Adrenal gland (tissue), 12 donors: ENCODE results near the gene TCF4. TPM values are rescaled to one million over a fixed set of nuclear protein-coding genes. Genes with fewer than 3 reads are reported as not detected.

Experiments used
- DNase-seq, 7 donors: peaks; one replicate each; pipeline ENCODE4 v3.0.0-alpha.2; 2019 to 2020
- H3K27ac ChIP-seq, 5 donors: fragments of 200-600 bp; sonication (generic) in 4 of 5; 1 replicate in 3 of 5; 2 replicates in 2 of 5; pipeline versions ENCODE4 v1.5.1 to v1.8.0; 2016 to 2020; ENCODE audit warnings: mild to moderate bottlenecking in 1 of 5
- H3K27me3 ChIP-seq: fragments of 200-600 bp; 2 replicates; pipeline ENCODE4 v1.8.0; 2021
- H3K36me3 ChIP-seq, 2 donors: fragments of 200-600 bp; replicated peaks in 1 of 2; 1 replicate in 1 of 2; 2 replicates in 1 of 2; pipeline versions ENCODE4 v1.5.1 to v1.8.0; 2018 to 2022
- H3K4me1 ChIP-seq, 2 donors: fragments of 200-600 bp; replicated peaks in 1 of 2; 1 replicate in 1 of 2; 2 replicates in 1 of 2; pipeline versions ENCODE4 v1.5.1 to v1.8.0; 2018 to 2021
- H3K4me3 ChIP-seq, 4 donors: fragments of 200-600 bp; sonication (generic) in 3 of 4; one replicate each; pipeline ENCODE4 v1.5.1; 2016 to 2018
- H3K9me3 ChIP-seq, 3 donors: fragments of 200-600 bp; sonication (generic) in 1 of 3; replicated peaks in 1 of 3; 1 replicate in 2 of 3; 2 replicates in 1 of 3; pipeline versions ENCODE4 v1.5.1 to v1.8.0; 2016 to 2021
- CTCF ChIP-seq, 6 experiments: fragments of 450-650 bp in 4 of 6; fragments of 200-600 bp in 2 of 6; sonication (generic) in 1 of 6; IDR thresholded peaks; 1 replicate in 5 of 6; 2 replicates in 1 of 6; pipeline versions ENCODE4 v1.5.1 to v1.8.0; 2016 to 2021; ENCODE audit warnings: antibody characterized with exemption in 6 of 6, mild to moderate bottlenecking in 2 of 6, moderate library complexity in 1 of 6
- POLR2A ChIP-seq, 2 donors: fragments of 450-650 bp; IDR thresholded peaks; one replicate each; pipeline ENCODE4 v1.6.1; 2017; ENCODE audit warnings: antibody characterized with exemption in 2 of 2, mild to moderate bottlenecking in 2 of 2, moderate library complexity in 1 of 2
- WGBS, 4 donors: extraction: QIAGEN DNeasy Blood & Tissue Kit in 2 of 4; methylation state at CpG; one replicate each; pipeline versions ENCODE4 v1.1.5 to v1.1.7; 2013 to 2017; 5-methylcytosine and 5-hydroxymethylcytosine counted together
- intact Hi-C, 2 donors: fragments of 100-400 bp; cut with DNase I; formaldehyde crosslinking; loops; one replicate each; pipeline versions ENCODE4 v1.14.1 to v1.15.0; 2022 to 2023
- microRNA-seq, 3 donors: library from miRNA; unstranded; fragments of <30 nt; microRNA quantifications; one replicate each; pipeline ENCODE4, GENCODE V29; 2017 to 2020
- polyA plus RNA-seq, 3 donors: library from polyadenylated mRNA; stranded (reverse); fragments of 200-250 nt in 2 of 3; fragments of 350-450 nt in 1 of 3; fragmentation: Illumina TruSeq in 1 of 3; extraction: RNeasy Lipid Tissue Mini Kit (QIAGEN cat#74804) in 1 of 3; gene quantifications; one replicate each; pipeline ENCODE4 v1.2.3, GENCODE V29; 2013 to 2014
- small RNA-seq, 2 donors: library from RNA; depleted of rRNA; stranded (forward); fragments of <200 nt; gene quantifications; one replicate each; pipeline ENCODE3, GENCODE V24; 2016
- total RNA-seq, 9 donors: library from RNA; depleted of rRNA in 4 of 9; stranded (reverse); fragments of >200 nt in 4 of 9; fragments of 120-200 nt in 1 of 9; fragmentation: NEBNext Ultra II Directional in 1 of 9; extraction: Animal tissue kit (Norgen Biotek cat#: 25700) in 1 of 9; gene quantifications; one replicate each; pipeline versions ENCODE4 v1.1.0 to v1.2.4, GENCODE V29; 2013 to 2023
- donor health status: healthy with polysubstance abuse.
- donor health status: Bipolar disorder and iron deficiency.
- donor health status: DM: yes; HTN: yes; CAD: no.
- donor health status: DM: no; HTN: no; CAD: no.
- donor health status: DM: no; HTN: no; CAD: no.
- donor health status: DM: yes; HTN: yes; CAD: no.

The TCF4 gene
- total and polyA plus RNA-seq, 12 donors, result 21.9 to 196 (median 112) TPM

- Histone ChIP-seq H3K4me1 (peaks cover 8 to 9% of the 10 kb centered on the region in 2 donors), H3K9me3 (no peaks in the 10 kb centered on the region), H3K27ac (no peak overlapping the region), H3K36me3 (no peaks in the 10 kb centered on the region), H3K4me3 (no peak overlapping the region), H3K27me3 (no peaks in the 10 kb centered on the region)
- DNase-seq, result no peak
- 79 to 94% (median 88%) methylated on average over 1 of the region's 1 CpG for WGBS, 4 donors
- intact Hi-C loops, result no loop called here
- TF ChIP-seq CTCF (IDR thresholded peaks at IDR 0.05) (no peak), POLR2A (IDR thresholded peaks at IDR 0.05) (no peak)
Observed at GRCh38 chr18:55185391-55185790, 402.6 kb downstream of the TCF4 start.

- Histone ChIP-seq H3K36me3 (no peaks in the 10 kb centered on the region), H3K9me3 (no peaks in the 10 kb centered on the region), H3K4me1 (no peaks in the 10 kb centered on the region), H3K4me3 (no peak overlapping the region), H3K27ac (no peak overlapping the region), H3K27me3 (no peaks in the 10 kb centered on the region)
- intact Hi-C loops, result no loop called here
- DNase-seq, result no peak
- TF ChIP-seq CTCF (IDR thresholded peaks at IDR 0.05), result no peak
- no peak for TF ChIP-seq POLR2A (IDR thresholded peaks at IDR 0.05)
Observed at GRCh38 chr18:55179835-55180234, 408.2 kb downstream of the TCF4 start.

GRCh38 chr18:55179425-55179824, 408.6 kb downstream of the TCF4 start:
- Histone ChIP-seq H3K27me3 (no peaks in the 10 kb centered on the region), H3K27ac (no peak overlapping the region), H3K36me3 (no peaks in the 10 kb centered on the region), H3K4me3 (no peak overlapping the region), H3K4me1 (no peaks in the 10 kb centered on the region), H3K9me3 (no peaks in the 10 kb centered on the region)
- no peak for DNase-seq
- TF ChIP-seq CTCF (IDR thresholded peaks at IDR 0.05), result no peak
- no peak for TF ChIP-seq POLR2A (IDR thresholded peaks at IDR 0.05)
- 77 to 86% (median 79%) methylated on average over 5 of the region's 5 CpGs for WGBS, 4 donors
- intact Hi-C loops, result no loop called here

GRCh38 chr18:55173291-55173690, 414.7 kb downstream of the TCF4 start:
- Histone ChIP-seq H3K27ac (no peak overlapping the region), H3K4me3 (no peak overlapping the region), H3K27me3 (no peaks in the 10 kb centered on the region), H3K9me3 (peaks cover 0 to 4% (median 0%) of the 10 kb centered on the region in 3 donors), H3K4me1 (no peaks in the 10 kb centered on the region), H3K36me3 (no peaks in the 10 kb centered on the region)
- intact Hi-C loops, result no loop called here
- WGBS, 4 donors, result 82 to 86% (median 83%) methylated on average over 2 of the region's 2 CpGs
- no peak for DNase-seq
- TF ChIP-seq CTCF (IDR thresholded peaks at IDR 0.05) (no peak), POLR2A (IDR thresholded peaks at IDR 0.05) (no peak)

Small RNA genes within 50 kb of the gene (microRNA-seq; reads per million reads assigned to microRNA genes)
- gene MIR4529, result 0 reads per million in 3 donors

Small RNA genes within 50 kb of the gene (small RNA-seq; reads per million reads assigned to genes)
- 0 to 0.17 reads per million in 2 donors for gene MIR4529
